GM12872 (cell line): ENCODE data around the gene NMNAT3.

Experiments
- TF ChIP-seq, protein P1 (sequence below): IDR thresholded peaks from 3 replicates; pipeline ENCODE4 v1.5.1; 2011; ENCODE audit warnings: low read depth, mild to moderate bottlenecking, low read length, moderate library complexity; ENCODE audit not compliant: insufficient read depth

Gene NMNAT3

DNA sequence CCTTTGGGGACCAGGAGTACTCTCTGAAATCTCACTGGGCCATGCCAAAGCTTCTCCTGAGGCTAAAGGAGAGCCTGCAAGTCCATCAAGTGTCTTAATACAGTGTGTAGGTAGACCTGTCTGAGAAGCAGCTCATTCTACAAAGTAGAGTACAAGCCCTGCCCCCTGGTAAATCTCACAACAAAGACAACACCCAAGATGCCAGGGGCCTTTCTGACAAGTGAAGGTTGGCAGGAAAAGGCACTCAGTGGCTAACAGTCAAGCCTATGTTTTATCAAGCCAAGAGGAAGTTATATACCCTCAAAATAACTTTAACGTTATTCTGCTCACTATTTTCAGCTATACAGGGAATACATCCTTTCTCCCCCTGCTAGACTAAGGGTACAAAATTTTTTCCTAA is 58.3 kb downstream of the NMNAT3 start:
- TF ChIP-seq, protein P1, sequence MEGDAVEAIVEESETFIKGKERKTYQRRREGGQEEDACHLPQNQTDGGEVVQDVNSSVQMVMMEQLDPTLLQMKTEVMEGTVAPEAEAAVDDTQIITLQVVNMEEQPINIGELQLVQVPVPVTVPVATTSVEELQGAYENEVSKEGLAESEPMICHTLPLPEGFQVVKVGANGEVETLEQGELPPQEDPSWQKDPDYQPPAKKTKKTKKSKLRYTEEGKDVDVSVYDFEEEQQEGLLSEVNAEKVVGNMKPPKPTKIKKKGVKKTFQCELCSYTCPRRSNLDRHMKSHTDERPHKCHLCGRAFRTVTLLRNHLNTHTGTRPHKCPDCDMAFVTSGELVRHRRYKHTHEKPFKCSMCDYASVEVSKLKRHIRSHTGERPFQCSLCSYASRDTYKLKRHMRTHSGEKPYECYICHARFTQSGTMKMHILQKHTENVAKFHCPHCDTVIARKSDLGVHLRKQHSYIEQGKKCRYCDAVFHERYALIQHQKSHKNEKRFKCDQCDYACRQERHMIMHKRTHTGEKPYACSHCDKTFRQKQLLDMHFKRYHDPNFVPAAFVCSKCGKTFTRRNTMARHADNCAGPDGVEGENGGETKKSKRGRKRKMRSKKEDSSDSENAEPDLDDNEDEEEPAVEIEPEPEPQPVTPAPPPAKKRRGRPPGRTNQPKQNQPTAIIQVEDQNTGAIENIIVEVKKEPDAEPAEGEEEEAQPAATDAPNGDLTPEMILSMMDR: no peak

DNA sequence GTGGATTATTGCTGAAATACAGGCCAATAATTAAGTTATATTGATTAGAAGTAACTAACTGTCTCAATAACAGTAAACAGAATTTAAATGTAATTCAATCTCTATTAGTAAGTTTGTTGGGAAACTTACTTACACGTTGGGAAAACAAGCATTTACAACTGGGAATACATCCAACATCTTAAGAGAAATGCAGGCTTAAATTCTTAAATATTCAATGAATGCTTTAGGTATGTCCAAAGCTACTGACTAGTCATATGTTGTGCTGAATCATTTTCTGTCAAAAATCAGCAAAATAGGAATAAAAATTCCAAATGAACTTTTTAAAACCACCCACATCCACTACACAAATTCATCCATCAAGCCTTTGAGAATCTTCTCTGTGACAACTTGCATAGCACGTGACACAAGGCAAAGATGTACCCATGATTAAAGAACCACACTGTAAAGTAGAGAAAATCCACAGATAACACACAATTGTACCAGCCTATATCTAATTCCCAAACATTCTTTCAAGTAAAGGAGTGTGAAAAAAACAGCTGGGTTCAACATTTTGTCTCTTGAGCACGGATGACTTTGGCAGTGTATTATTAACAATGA is 60.0 kb downstream of the NMNAT3 start:
- TF ChIP-seq, protein P1: no peak

DNA sequence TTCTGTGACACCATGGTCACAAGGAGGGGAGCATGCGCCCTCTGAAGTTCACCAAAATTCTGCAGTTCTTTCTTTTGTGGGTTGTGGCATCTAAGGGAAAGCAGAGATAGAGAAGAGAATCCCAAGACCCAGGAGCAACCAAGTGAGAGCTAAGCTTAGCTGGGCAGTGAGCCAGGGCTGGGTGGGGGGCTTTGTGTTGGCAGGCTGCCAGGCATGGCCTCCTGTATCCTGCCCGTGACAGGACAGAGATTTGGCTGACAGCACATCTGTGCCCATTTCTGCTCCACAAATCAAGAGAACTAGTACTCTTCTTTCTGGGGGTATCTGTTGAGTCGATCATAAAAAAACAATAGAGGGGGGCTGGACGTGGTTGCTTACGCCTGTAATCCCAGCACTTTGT is 66.2 kb downstream of the NMNAT3 start:
- TF ChIP-seq, protein P1: no peak

DNA sequence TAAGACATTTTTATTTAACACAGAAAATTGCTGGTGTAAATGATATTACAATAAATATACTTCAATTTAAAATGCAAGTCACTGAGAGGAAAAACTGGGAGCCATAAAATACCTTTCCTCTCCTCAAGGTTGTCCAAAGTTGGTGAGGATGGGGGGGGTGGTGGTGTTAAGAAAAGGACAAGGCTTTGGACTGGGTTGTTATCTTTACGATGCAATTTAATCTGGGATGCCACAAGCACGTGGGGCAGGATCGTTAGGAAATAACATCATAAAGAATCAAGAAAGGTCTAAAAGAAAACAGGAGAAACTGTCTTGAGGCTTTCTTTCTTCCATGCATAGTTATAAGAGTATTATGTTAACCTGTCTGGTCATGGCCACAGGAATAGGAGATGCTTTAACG is 66.9 kb downstream of the NMNAT3 start:
- TF ChIP-seq, protein P1: no peak

DNA sequence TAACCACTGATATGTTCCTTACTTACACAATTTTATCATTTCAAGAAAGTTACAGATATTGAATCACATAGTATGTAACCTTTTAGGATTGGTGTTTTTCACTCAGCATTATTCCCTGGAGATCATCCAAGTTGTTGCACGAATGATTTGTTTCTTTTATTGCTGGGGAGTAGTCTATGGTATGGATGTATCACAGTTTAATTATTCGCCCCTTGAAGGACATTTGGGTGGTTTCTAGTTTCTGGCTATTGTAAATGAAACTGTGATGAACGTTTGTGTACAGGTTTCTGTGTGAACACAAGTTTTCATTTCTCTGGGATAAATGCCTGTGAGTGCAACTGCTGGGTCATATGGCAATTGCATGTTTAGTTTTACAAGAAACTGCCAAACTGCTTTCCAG is 68.8 kb downstream of the NMNAT3 start:
- TF ChIP-seq, protein P1: no peak

DNA sequence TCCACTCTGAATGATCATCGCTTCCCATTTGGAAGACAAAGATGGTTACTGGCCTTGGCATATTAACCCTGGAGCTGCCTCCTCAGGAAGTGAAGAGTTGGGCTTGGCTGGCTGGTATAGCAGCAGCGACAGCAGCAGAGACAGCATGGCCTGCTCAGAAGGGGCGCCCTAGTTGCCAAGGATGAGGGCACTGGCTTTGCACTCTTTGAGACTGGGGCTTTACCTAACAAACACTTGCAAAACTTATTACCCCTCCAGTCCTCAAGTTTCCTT is 69.7 kb downstream of the NMNAT3 start:
- TF ChIP-seq, protein P1: no peak

DNA sequence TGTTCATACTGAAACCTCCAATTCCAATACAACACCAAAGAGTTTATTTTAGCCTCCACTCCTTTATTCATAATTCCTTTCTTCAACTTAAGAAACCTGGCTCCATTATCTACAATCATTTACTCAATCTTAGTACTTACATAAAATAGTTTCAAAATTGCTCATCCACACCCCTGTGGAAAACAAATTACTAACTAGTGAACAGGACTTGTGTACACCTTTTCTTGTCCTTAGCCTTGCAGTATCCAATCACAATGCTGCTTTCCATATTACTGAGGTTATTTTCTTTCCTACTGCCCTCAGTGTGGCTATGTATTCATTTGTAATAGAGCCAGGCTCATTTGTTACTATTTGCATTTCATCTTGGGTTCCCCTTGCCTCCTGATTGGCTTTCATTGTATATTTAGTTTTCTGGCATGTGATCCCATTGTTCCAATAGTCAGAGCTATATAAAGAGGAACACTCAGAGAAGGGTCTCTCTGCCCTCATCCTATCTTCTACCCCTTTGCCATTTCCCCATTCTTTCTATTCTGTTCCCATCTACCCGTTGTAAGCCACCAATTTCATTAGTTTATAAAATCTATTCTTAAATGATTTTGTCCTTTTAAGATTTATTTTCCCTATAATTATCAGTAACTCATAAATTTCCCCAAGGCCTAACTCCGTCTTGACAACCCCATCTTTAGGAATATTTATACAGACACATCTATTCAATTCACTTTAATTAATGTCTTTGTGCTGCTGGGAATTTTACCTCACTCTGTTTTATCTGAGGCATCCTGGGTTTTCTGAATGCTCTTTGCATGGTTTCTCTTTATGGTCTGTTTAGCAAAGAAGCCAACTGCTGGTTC is 70.3 kb downstream of the NMNAT3 start:
- TF ChIP-seq, protein P1: no peak
